Fibroblast of upper back skin (primary cell): ENCODE measurements around the gene PHF21A.

ENCODE experiments used
- DNase-seq: peaks from one replicate; pipeline ENCODE4 v3.0.0-alpha.2; 2013

Gene PHF21A

DNA sequence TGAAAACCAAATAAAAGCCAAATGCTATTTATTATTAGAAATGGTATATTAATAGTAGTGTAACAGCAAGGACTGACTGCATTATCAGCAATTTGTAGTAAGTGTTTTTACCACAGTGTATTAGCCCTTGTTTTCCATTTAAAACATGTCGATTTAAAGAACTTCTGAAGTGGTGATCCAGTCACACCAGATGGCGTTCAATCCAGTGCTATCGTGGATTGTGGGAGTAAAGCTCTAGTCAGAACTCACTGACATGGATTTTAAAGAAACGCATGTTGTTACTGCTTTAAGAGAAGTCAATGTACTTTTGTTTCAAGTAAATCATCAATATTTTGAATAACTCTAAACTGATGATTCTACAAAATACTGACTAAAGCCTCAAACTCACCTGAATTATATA, 147.7 kb downstream of the PHF21A start:
- no peak for DNase-seq

DNA sequence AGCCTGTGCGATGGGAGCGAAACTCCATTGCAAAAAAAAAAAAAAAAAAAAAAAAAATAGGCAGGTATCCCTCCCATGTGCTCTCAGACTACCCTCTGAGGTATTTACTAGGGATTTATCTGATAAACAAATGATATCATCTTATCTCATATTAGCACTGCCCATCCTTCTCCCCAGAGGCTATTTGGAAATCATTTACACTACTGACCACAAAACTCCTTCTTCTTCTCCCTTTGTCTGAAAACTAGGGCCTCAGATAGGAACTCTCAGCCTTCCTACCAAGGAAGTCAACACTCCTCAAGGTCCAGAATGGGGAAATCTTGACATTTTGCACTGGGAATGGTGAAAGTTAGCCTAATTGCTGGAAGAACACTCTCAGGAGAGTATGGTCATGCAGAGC, 152.4 kb downstream of the PHF21A start:
- no peak for DNase-seq

DNA sequence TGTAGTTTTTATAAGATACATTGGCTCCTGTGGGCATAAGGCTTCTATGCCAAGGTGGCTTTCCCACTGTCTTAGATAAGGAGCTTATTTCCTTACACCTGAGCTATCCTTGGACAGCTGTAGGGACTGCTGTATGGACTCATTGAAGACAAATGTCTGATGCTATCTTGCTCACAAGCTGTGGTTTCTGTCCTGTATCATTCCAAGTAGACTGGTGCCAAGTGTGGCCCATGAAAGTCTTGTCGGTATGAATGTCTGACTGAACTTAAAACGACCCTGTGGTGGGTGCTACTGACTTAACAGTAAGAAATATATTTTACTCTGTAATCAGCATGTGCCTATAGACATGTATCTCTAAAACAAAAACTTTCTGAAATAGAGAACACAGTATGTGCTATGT, 153.7 kb downstream of the PHF21A start:
- DNase-seq, result no peak

DNA sequence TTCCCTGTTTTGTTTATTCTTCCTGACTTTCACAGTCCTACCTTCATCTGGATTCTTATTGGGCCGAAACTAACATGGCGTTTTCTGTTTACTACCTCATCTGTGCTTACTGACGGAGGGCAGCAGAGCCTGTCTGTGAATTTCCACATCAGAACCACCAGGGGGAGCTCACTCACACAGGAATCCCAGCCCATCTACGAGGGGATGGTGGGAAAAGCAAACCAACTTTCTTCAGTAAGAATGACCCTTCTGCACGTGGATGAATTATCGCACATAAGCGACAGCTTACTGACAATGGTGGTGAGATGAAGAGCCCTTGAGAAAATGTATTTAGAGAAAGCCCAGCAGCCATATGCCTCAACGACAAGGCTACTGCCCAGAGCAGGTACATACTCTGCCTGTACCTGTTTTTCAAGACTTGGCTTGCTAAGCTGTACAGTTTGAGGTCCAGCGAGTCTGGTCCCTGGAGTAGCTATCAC, 156.3 kb downstream of the PHF21A start:
- DNase-seq, result peak; percentile 78

- DNase-seq, result no peak
Observed at GRCh38 chr11:45961751-45962240, 159.5 kb downstream of the PHF21A start.

DNA sequence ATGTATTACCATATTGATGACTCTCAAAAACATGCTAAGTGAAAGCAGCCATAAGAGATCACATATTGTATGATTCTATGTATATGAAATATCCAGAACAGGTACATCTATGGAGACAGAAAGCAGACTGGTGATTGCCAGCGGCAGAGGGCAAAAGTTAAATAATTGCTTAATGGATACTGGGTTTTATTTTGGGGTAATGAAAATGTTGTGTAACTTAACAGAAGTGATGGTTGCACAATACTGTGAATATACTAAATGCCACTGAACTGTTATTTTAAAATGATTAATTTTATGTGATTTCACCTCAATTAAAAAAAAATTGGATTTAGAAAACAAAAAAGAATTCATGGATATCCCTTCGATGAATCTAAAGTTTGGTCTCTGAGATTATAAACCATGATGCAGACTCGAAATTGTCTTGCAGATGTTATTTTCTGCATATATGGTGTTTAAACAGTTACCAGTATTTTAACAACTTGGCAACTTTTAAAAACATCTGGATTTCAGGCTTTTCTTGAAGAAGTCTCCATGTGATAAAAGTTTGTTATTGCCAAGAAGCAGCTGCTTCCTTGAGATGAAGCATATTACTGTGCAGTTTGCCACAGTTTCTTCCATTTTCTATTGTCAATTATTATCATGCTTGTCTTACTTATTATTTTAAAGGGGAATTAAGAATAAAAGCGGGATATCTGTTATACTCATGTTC, 160.7 kb downstream of the PHF21A start:
- no peak for DNase-seq

GRCh38 chr11:45959851-45960250, 161.4 kb downstream of the PHF21A start:
- DNase-seq, result peak; percentile 93

DNA sequence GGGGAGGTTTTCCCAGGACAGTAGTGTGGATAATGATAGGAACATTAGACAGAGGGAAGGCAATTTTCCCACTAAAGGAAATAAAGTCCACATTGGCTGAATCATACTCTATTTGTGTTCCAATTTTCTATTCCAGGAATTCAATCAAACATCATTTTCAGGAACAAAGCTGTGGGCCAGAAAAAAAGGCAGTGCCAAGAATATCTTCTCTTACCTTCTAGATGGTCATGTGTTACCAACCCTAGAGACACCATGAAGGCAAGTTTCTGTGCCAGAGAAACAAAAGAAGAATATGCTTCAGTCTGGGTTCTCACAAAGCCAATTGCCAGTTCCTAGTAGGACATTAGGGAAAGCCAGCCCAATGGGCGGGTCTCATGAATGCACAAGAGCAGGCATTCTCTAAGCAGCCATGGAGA, 171.3 kb downstream of the PHF21A start:
- no peak for DNase-seq

- DNase-seq, result no peak
Observed at GRCh38 chr11:45948356-45948755, 172.9 kb downstream of the PHF21A start.

GRCh38 chr11:45947885-45948284, 173.4 kb downstream of the PHF21A start:
- DNase-seq, result no peak

DNA sequence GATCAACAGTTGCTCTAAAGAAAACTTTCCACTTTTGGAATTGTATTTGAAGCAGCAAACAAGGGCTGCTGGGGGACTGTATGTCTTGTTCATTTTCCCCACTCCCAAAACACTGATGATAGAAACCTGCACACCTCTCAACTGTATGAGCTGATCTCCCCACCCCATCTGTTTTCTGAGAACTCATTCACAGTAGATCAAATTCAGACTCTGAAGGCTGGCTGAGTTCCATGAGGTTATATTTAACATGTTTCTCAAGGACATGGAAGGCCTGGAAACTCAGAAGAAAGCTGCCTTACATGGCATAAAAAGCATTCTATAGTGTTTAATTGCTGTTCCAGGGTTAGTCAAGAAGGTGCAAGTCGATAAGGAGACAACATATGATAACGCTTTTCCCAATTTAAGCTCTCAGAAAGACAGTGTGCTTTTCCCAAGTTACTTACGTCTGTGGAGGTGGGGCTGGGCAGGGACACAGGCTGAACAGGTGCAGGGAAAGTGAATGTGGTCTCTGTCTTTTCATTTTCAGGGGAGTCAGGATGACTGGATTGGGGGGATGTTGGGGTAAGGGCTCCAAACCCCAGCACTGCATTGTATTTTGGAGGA, 175.8 kb downstream of the PHF21A start:
- DNase-seq, result no peak

GRCh38 chr11:45942381-45942780, 178.9 kb downstream of the PHF21A start:
- no peak for DNase-seq

- DNase-seq, result no peak
Observed at GRCh38 chr11:45941285-45941684, 180.0 kb downstream of the PHF21A start.

DNA sequence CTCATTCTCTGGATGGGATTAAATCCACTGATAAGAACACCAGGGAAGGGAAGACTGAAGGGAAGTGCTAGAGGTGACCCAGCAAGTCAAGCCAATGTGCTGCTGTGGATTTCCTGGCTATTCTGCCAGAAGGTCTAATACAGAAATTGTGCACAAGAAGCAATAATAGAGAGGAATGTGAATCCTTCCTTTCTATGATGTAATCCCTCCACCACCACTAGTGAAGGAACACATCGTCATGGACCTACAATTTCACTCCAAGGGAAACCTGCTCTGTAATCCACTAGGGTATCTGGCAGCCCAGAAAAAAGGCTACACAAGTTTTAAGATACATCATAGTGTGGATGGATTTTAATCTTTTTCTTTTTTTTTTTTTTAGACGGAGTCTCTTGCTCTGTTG, 181.4 kb downstream of the PHF21A start:
- DNase-seq, result peak; percentile 23

- DNase-seq, result no peak
Observed at GRCh38 chr11:45937916-45938315, 183.3 kb downstream of the PHF21A start.

GRCh38 chr11:45936511-45937054, 184.7 kb downstream of the PHF21A start:
- no peak for DNase-seq

DNA sequence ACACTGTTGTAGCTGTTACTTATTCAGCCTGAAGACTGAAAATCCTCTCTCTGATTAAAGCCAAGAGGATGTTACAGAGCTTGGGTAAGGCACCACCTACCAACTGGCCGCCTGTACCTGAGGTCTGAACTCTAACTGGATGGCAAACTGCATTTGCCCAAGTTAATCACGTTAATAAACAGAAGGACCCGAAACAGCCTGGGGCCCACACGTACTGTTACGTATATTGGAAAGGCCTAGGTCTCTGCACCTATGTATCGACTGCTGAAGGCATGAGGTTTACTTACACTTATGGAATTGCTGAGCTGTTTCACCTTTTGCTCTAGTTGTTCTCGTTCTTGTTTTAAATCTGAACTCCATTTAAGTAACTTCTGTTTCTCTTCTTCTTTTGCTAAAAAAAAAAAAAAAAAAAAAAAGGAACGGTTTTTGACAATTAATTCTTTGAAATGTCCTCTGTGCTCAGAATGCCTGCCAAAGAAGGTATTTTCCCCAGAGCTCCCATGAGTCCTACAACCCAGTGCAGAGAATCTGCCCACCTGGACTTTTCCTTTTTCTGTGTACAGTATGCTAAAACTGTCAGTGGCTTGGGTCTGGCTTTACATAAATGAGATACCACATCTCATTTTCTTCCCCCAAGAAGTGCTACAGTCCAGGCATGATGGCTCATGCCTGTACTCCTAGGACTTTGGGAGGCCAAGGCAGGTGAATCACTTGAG, 185.7 kb downstream of the PHF21A start:
- no peak for DNase-seq

DNA sequence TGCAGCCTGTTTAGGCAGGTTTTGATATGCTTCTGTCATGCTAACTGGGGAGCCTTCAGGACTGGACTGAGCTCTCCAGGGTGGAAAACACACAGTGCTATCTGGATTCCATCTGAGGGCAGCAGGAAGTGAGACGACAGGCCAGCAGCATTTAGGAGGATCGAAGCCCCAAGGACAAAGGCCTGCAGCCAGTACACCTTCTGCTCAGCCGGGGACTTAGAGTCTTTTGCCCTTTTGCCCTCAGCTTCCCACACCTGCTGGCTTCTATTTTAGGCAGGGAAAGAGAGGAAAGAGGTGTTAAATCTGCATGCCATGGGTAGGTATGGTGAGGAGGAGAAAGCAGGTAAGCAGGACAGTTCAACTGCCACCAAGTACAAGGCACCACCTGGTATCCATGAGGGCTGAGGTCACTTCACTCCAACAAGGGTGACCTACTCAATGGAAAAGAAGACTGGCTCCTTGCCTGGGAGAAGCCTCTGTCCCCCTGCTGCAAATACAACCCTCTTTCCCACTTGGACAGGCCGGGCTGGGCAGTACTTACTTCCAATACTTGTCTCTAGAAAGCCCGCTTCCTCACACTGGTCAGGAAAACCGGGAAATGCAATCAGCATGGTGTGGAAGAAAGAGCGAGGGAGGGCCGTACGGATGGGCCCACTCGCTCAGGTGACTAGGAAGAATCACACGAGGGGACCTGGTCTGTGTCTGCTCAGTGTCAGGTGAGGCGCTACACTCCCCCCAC, 186.5 kb downstream of the PHF21A start:
- no peak for DNase-seq

- no peak for DNase-seq
Observed at GRCh38 chr11:45933846-45934579, 187.2 kb downstream of the PHF21A start.

- peak; percentile 56 for DNase-seq
Observed at GRCh38 chr11:45933131-45933831, 188.0 kb downstream of the PHF21A start.

DNA sequence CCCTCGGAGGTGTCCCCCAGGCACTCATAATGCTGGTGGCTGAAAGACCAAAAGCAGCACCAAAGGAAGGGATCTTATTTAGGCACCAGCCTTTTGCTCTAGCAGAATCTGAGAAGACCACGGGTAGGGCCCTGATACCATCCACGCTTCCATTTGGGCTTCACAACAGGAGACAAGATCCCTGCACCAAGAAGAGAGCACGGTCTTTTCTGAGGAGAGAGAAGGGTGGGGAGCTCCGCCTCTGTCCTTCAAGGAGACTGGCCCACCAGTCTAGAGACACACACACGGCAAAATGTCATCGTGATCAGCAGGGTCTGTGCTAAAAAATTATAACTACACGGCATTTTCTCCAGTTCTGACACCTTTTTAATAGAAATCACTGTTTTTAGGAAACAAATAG, 189.0 kb downstream of the PHF21A start:
- no peak for DNase-seq
